ENCODE measurements around the gene NTRK2. TPM values are rescaled to one million over a fixed set of nuclear protein-coding genes. Genes with fewer than 3 reads are reported as not detected.

NTRK2 gene
- total RNA-seq, 1 donor, result not detected

DNA sequence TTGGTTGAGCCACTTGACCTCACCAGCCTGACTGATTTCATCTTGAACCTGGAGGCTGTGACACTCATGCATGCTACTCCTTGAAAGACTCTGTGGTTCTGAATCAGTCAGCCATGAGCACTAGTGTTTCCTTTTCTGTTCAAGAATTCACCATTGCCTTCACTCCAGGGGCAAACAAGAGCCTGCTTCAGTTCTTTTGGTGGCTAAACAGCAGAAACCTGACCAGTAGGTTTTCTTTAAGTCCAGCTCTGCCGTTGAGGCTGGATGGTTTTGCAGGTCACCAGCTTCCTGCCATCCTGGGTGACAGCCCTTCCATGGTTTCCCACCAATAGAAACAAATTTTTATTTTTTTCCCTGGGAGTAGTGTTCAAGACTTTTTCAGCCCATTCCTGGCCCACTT lies 10.0 kb downstream of the NTRK2 start:
- no peak for DNase-seq (ENCODE audit: low read depth)
- TF ChIP-seq, protein P1, sequence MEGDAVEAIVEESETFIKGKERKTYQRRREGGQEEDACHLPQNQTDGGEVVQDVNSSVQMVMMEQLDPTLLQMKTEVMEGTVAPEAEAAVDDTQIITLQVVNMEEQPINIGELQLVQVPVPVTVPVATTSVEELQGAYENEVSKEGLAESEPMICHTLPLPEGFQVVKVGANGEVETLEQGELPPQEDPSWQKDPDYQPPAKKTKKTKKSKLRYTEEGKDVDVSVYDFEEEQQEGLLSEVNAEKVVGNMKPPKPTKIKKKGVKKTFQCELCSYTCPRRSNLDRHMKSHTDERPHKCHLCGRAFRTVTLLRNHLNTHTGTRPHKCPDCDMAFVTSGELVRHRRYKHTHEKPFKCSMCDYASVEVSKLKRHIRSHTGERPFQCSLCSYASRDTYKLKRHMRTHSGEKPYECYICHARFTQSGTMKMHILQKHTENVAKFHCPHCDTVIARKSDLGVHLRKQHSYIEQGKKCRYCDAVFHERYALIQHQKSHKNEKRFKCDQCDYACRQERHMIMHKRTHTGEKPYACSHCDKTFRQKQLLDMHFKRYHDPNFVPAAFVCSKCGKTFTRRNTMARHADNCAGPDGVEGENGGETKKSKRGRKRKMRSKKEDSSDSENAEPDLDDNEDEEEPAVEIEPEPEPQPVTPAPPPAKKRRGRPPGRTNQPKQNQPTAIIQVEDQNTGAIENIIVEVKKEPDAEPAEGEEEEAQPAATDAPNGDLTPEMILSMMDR (IDR thresholded peaks at IDR 0.05; ENCODE audit: insufficient read depth, low read depth, low read length), result no peak
- H3K4me3 ChIP-seq (ENCODE audit: low read depth, low read length), result no peak overlapping the region

DNA sequence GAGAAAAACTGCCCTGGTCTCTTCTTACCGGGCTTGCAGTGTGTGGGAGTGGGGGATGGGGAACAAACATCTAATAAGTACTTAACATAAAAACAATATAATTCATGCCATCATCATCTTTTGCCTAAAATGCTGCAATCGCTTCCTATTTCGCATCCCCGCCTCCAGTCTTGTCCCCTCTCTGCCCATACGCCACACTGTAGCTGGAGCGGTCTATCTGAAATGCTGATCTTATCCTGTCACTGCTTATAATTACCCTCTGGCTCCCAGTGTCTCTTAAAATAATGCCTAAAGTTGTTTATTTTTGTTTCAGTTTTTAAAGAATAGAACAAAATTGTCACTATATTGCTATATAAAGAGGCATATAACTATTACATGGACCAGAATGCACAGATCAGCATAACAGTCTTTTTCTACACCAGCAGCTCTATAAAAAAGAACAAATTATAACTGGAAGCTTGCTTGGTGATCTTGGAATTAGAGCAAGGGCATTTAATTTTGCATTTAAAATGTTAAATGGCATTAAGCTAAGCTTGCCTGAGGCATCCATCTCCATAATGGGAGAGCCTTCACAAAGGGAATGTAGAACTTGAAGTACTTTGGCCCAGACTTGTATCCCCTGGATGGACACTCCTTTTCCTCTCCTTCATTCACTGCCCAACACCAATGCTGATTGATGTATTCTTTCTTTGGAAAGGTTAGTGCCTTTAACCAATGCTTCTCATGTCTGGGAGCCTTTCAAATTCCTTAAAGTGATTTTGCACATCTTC lies 12.2 kb downstream of the NTRK2 start:
- TF ChIP-seq, protein P1 (IDR thresholded peaks at IDR 0.05; ENCODE audit: insufficient read depth, low read depth, low read length), result no peak

DNA sequence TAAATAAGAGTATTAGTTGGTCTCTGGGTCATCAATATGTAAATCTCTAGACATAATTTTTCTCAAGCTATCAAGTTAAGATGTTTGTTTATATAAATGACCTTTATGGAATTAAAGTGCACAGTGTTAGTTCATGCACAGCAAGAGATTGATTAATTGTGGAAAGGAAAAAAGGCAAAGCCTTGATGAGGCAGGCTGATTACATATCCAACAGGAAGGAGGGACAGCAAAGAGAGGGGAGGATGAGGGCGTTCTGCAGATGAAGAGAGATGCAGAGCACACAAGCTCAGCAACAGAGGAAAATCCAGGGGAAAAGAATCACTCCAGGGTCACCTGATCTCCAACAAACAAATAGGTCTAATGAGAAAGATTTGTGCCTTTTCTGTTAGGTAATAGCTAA lies 16.5 kb downstream of the NTRK2 start:
- TF ChIP-seq, protein P1 (IDR thresholded peaks at IDR 0.05; ENCODE audit: insufficient read depth, low read depth, low read length), result no peak
- no peak overlapping the region for H3K4me3 ChIP-seq (ENCODE audit: low read depth, low read length)
- DNase-seq (ENCODE audit: low read depth), result no peak

More for the DNA sequence above, 12.2 kb downstream of the NTRK2 start:
- DNase-seq (ENCODE audit: low read depth), result no peak
- H3K4me3 ChIP-seq (ENCODE audit: low read depth, low read length), result no peak overlapping the region

DNA sequence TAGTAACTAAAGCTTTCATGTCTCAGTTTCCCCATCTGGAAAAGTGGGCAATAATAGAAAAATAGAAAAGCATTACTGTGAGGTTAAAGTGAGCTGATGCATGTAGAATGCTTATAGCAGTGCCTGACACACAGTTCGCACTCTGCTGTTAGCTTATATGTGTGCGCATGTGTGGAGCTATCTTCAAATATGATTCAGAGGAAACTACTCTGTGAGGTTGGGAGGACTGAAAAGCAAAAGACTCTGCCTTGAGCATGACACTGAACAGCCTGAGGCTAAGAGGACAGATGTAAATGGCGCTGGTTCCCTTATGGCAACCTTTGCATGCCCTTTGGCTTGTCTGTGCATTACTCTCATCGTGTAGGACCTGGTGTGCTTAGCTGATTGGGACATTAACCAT lies 19.4 kb downstream of the NTRK2 start:
- no peak overlapping the region for H3K4me3 ChIP-seq (ENCODE audit: low read depth, low read length)
- TF ChIP-seq, protein P1 (IDR thresholded peaks at IDR 0.05; ENCODE audit: insufficient read depth, low read depth, low read length), result no peak
- no peak for DNase-seq (ENCODE audit: low read depth)

DNA sequence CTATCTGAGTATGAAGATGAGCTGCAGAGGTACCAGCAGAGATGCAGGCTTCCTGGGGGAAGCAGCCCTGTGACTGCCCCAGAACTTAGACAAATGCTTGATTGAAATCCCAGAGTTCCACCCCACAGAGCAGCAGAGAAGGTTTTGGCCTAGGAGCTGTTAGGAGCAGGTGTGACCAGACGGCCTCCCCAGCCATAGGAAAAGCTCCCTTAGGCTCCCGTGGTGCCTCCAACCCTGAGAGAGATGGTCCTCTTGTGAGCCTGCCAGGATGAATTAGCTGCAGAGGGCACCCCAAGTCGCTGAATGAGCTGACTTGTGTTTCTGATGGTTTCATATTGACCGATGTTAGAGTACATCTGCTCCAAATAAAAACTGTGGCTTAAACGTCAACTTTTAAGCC lies 22.1 kb downstream of the NTRK2 start:
- no peak overlapping the region for H3K4me3 ChIP-seq (ENCODE audit: low read depth, low read length)
- DNase-seq (ENCODE audit: low read depth), result no peak
- TF ChIP-seq, protein P1 (IDR thresholded peaks at IDR 0.05; ENCODE audit: insufficient read depth, low read depth, low read length), result no peak

DNA sequence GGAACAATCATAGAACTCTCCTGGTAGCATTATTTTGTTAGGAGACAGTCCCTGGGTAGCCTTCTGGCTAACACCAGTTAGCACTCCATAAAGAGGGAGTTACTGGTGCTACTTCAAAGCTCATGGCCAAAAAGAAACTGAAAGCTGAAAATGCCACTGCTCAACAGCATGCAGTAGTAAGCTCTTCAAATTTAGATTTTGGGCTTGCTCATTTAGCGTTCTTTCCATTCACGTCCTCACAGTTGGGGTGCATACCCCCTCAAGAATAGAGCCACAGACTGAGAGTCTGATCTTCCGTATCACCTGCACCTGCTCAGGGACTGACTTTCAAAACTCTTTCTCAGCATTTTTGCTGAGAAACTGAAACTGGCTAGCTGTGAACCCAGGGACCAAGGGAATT lies 24.7 kb downstream of the NTRK2 start:
- TF ChIP-seq, protein P1 (IDR thresholded peaks at IDR 0.05; ENCODE audit: insufficient read depth, low read depth, low read length), result no peak
- H3K4me3 ChIP-seq (ENCODE audit: low read depth, low read length), result no peak overlapping the region
- DNase-seq (ENCODE audit: low read depth), result no peak

DNA sequence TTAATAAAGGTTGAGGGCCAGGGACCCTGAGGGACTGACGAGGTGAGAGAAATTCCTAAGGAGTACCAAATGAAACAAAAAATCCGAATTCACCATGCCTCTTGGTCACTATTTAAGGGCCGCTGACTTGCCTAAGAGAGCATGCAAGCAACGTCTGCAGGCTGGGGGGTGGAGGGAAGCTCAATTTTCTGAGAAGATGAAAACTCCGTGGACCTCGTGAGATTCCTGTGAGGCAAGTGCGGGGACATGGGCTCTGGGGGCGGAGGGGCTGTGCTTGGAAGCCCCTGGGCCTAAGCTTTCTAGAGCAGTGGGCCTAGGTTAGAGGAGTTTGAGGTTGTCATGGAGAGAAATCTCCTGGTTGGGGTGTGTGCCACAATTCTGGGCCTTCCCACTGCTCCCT lies 27.5 kb downstream of the NTRK2 start:
- no peak for DNase-seq (ENCODE audit: low read depth)
- H3K4me3 ChIP-seq (ENCODE audit: low read depth, low read length), result no peak overlapping the region
- TF ChIP-seq, protein P1 (IDR thresholded peaks at IDR 0.05; ENCODE audit: insufficient read depth, low read depth, low read length), result no peak
